Dendritic cell treated with granulocyte-macrophage colony-stimulating factor and Interleukin-4, amounts not matched to agents 40 ng/mL and 50 ng/mL, for 4 days (primary cell): ENCODE measurements around the gene FIBIN.

ENCODE experiments used
- H3K27ac Mint-ChIP-seq: one replicate; pipeline ENCODE4 v1.8.0; 2022; ENCODE audit warnings: mild to moderate bottlenecking, mixed read lengths
- H3K27me3 Mint-ChIP-seq: one replicate; pipeline ENCODE4 v1.8.0; 2022; ENCODE audit warnings: mild to moderate bottlenecking, mixed read lengths
- H3K36me3 Mint-ChIP-seq: one replicate; pipeline ENCODE4 v1.8.0; 2022; ENCODE audit warnings: low read depth, mixed read lengths
- H3K4me1 Mint-ChIP-seq: one replicate; pipeline ENCODE4 v1.8.0; 2022; ENCODE audit warnings: low read depth, mixed read lengths
- H3K4me3 Mint-ChIP-seq: one replicate; pipeline ENCODE4 v1.8.0; 2022; ENCODE audit warnings: mild to moderate bottlenecking, moderate library complexity, mixed read lengths
- H3K9me3 Mint-ChIP-seq: one replicate; pipeline ENCODE4 v1.8.0; 2022; ENCODE audit warnings: mixed read lengths
- intact Hi-C: fragments of 100-400 bp; cut with micrococcal nuclease; formaldehyde crosslinking; loops from one replicate; pipeline ENCODE4 v1.15.0; 2022

FIBIN gene

GRCh38 chr11:26993965-26994457, at the start of gene FIBIN:
Gene FIBIN, plus strand, starts transcription at chr11:26994112. Its CDS starts 415 bp downstream, at chr11:26994527.
- intact Hi-C loops = no loop called here
- peaks cover 3% of the 10 kb centered on the region for H3K27me3 Mint-ChIP-seq
- H3K4me1 Mint-ChIP-seq = no peaks in the 10 kb centered on the region
- H3K9me3 Mint-ChIP-seq = no peaks in the 10 kb centered on the region
- no peak within 1 kb of the TSS for H3K4me3 Mint-ChIP-seq
- H3K27ac Mint-ChIP-seq = no peak within 1 kb of the TSS
- no peaks in the 10 kb centered on the region for H3K36me3 Mint-ChIP-seq

GRCh38 chr11:26944866-26945664, 48.8 kb upstream of the FIBIN start:
- intact Hi-C loops = no loop called here
- no peak overlapping the region for H3K4me3 Mint-ChIP-seq
- no peak overlapping the region for H3K27ac Mint-ChIP-seq
- H3K36me3 Mint-ChIP-seq = no peaks in the 10 kb centered on the region
- H3K27me3 Mint-ChIP-seq = no peaks in the 10 kb centered on the region
- no peaks in the 10 kb centered on the region for H3K4me1 Mint-ChIP-seq
- H3K9me3 Mint-ChIP-seq = peaks cover 39% of the 10 kb centered on the region

GRCh38 chr11:26946257-26946716, 47.6 kb upstream of the FIBIN start:
- H3K36me3 Mint-ChIP-seq = no peaks in the 10 kb centered on the region
- no peaks in the 10 kb centered on the region for H3K4me1 Mint-ChIP-seq
- intact Hi-C loops = no loop called here
- no peak overlapping the region for H3K4me3 Mint-ChIP-seq
- no peaks in the 10 kb centered on the region for H3K27me3 Mint-ChIP-seq
- H3K27ac Mint-ChIP-seq = no peak overlapping the region
- H3K9me3 Mint-ChIP-seq = peaks cover 34% of the 10 kb centered on the region

- intact Hi-C loops = no loop called here
- no peaks in the 10 kb centered on the region for H3K4me1 Mint-ChIP-seq
- peaks cover 25% of the 10 kb centered on the region for H3K9me3 Mint-ChIP-seq
- H3K4me3 Mint-ChIP-seq = no peak overlapping the region
- no peak overlapping the region for H3K27ac Mint-ChIP-seq
- no peaks in the 10 kb centered on the region for H3K36me3 Mint-ChIP-seq
- no peaks in the 10 kb centered on the region for H3K27me3 Mint-ChIP-seq
Measured at GRCh38 chr11:26947379-26947844, 46.5 kb upstream of the FIBIN start.

- intact Hi-C loops = no loop called here
- no peaks in the 10 kb centered on the region for H3K27me3 Mint-ChIP-seq
- no peak overlapping the region for H3K27ac Mint-ChIP-seq
- no peak overlapping the region for H3K4me3 Mint-ChIP-seq
- H3K9me3 Mint-ChIP-seq = peaks cover 25% of the 10 kb centered on the region
- no peaks in the 10 kb centered on the region for H3K4me1 Mint-ChIP-seq
- H3K36me3 Mint-ChIP-seq = no peaks in the 10 kb centered on the region
Measured at GRCh38 chr11:26947904-26948639, 45.8 kb upstream of the FIBIN start.

- H3K4me1 Mint-ChIP-seq = no peaks in the 10 kb centered on the region
- no peaks in the 10 kb centered on the region for H3K36me3 Mint-ChIP-seq
- H3K4me3 Mint-ChIP-seq = no peak overlapping the region
- no peaks in the 10 kb centered on the region for H3K27me3 Mint-ChIP-seq
- H3K9me3 Mint-ChIP-seq = peaks cover 25% of the 10 kb centered on the region
- H3K27ac Mint-ChIP-seq = no peak overlapping the region
- intact Hi-C loops = no loop called here
Measured at GRCh38 chr11:26948881-26949280, 45.0 kb upstream of the FIBIN start.

- intact Hi-C loops = no loop called here
Measured at GRCh38 chr11:26949846-26950245, 44.1 kb upstream of the FIBIN start.

GRCh38 chr11:26950260-26950719, 43.6 kb upstream of the FIBIN start:
- no peak overlapping the region for H3K4me3 Mint-ChIP-seq
- H3K36me3 Mint-ChIP-seq = no peaks in the 10 kb centered on the region
- no peaks in the 10 kb centered on the region for H3K4me1 Mint-ChIP-seq
- peaks cover 24% of the 10 kb centered on the region for H3K9me3 Mint-ChIP-seq
- no peak overlapping the region for H3K27ac Mint-ChIP-seq
- H3K27me3 Mint-ChIP-seq = no peaks in the 10 kb centered on the region
- intact Hi-C loops = no loop called here

More at GRCh38 chr11:26949846-26950245, 44.1 kb upstream of the FIBIN start:
- Mint-ChIP-seq H3K36me3 (no peaks in the 10 kb centered on the region), H3K27ac (no peak overlapping the region), H3K4me1 (no peaks in the 10 kb centered on the region), H3K9me3 (peaks cover 25% of the 10 kb centered on the region), H3K4me3 (no peak overlapping the region), H3K27me3 (no peaks in the 10 kb centered on the region)

- Mint-ChIP-seq H3K27me3 (no peaks in the 10 kb centered on the region), H3K27ac (no peak overlapping the region), H3K4me1 (no peaks in the 10 kb centered on the region), H3K4me3 (no peak overlapping the region), H3K9me3 (peaks cover 10% of the 10 kb centered on the region), H3K36me3 (no peaks in the 10 kb centered on the region)
- intact Hi-C loops = no loop called here
Measured at GRCh38 chr11:26951809-26952515, 42.0 kb upstream of the FIBIN start.

- Mint-ChIP-seq H3K36me3 (no peaks in the 10 kb centered on the region), H3K27me3 (no peaks in the 10 kb centered on the region), H3K9me3 (peaks cover 12% of the 10 kb centered on the region), H3K27ac (no peak overlapping the region), H3K4me3 (no peak overlapping the region), H3K4me1 (no peaks in the 10 kb centered on the region)
- intact Hi-C loops = no loop called here
Measured at GRCh38 chr11:26953770-26954392, 40.0 kb upstream of the FIBIN start.

- H3K4me3 Mint-ChIP-seq = no peak overlapping the region
- no peak overlapping the region for H3K27ac Mint-ChIP-seq
- no peaks in the 10 kb centered on the region for H3K36me3 Mint-ChIP-seq
- intact Hi-C loops = no loop called here
- H3K9me3 Mint-ChIP-seq = peaks cover 8% of the 10 kb centered on the region
- H3K27me3 Mint-ChIP-seq = no peaks in the 10 kb centered on the region
- no peaks in the 10 kb centered on the region for H3K4me1 Mint-ChIP-seq
Measured at GRCh38 chr11:26958005-26958701, 35.8 kb upstream of the FIBIN start.

- H3K36me3 Mint-ChIP-seq = no peaks in the 10 kb centered on the region
- H3K27me3 Mint-ChIP-seq = no peaks in the 10 kb centered on the region
- H3K4me3 Mint-ChIP-seq = no peak overlapping the region
- intact Hi-C loops = no loop called here
- H3K4me1 Mint-ChIP-seq = no peaks in the 10 kb centered on the region
- no peak overlapping the region for H3K27ac Mint-ChIP-seq
- peaks cover 8% of the 10 kb centered on the region for H3K9me3 Mint-ChIP-seq
Measured at GRCh38 chr11:26958702-26959049, 35.2 kb upstream of the FIBIN start.

- Mint-ChIP-seq H3K27me3 (no peaks in the 10 kb centered on the region), H3K27ac (no peak overlapping the region), H3K36me3 (no peaks in the 10 kb centered on the region), H3K4me1 (no peaks in the 10 kb centered on the region), H3K4me3 (no peak overlapping the region), H3K9me3 (peaks cover 8% of the 10 kb centered on the region)
- intact Hi-C loops = no loop called here
Measured at GRCh38 chr11:26960281-26960680, 33.6 kb upstream of the FIBIN start.
